IMR-90 (cell line): Measurements from ENCODE around the gene BTBD9. TPM values are rescaled to one million over a fixed set of nuclear protein-coding genes. Genes with fewer than 3 reads are reported as not detected.

Source experiments
- ATAC-seq: fragments of 200-7000 bp; cut with Tn5 transposase; 2 replicates; pipeline ENCODE4 v1.9.1; 2020; ENCODE audit warnings: low read depth, mild to moderate bottlenecking, moderate library complexity
- BruUV-seq: library from RNA; stranded (reverse); fragments of 400-500 nt; replicated peaks from 2 replicates; lab custom pipeline; 2021; lab: Mats Ljungman, UMichigan
- CTCF ChIA-PET: fragments of 300-600 bp; formaldehyde crosslinking; extraction: SDS; loops from one replicate; lab custom pipeline; 2021; ENCODE audit warnings: antibody characterized with exemption; lab: Yijun Ruan, JAX
- POLR2A ChIA-PET: fragments of 300-600 bp; sonication (Branson Sonifier 250); formaldehyde crosslinking; loops from one replicate; lab custom pipeline; 2022; ENCODE audit warnings: antibody characterized with exemption; ENCODE audit not compliant: unreplicated experiment; lab: Charles Lee
- DNase-seq: peaks from one replicate; pipeline ENCODE4 v3.0.0; 2013
- H2AFZ ChIP-seq: replicated peaks from 2 replicates; pipeline ENCODE3; 2013; ENCODE audit warnings: low read length, mild to moderate bottlenecking; ENCODE audit not compliant: poor library complexity
- H2AK5ac ChIP-seq: 2 replicates; pipeline ENCODE4 v1.6.1; 2013; ENCODE audit warnings: low read depth, low read length, inconsistent platforms
- H2AK9ac ChIP-seq: replicated peaks from 2 replicates; pipeline ENCODE3; 2013; ENCODE audit warnings: mild to moderate bottlenecking, low read depth, low read length, moderate library complexity; ENCODE audit not compliant: poor library complexity
- H2BK120ac ChIP-seq: 2 replicates; pipeline ENCODE4 v1.6.1; 2013; ENCODE audit warnings: low read depth, low read length, inconsistent platforms
- H2BK15ac ChIP-seq: 3 replicates; pipeline ENCODE4 v1.6.1; 2013; ENCODE audit warnings: low read depth, low read length, inconsistent platforms
- H2BK20ac ChIP-seq: 2 replicates; pipeline ENCODE4 v1.6.1; 2013; ENCODE audit warnings: low read depth, mild to moderate bottlenecking, inconsistent platforms, low read length, moderate library complexity
- H2BK5ac ChIP-seq: 2 replicates; pipeline ENCODE4 v1.6.1; 2013; ENCODE audit warnings: mild to moderate bottlenecking, low read depth, low read length, inconsistent platforms; ENCODE audit not compliant: poor library complexity, severe bottlenecking
- H3K14ac ChIP-seq: replicated peaks from 2 replicates; pipeline ENCODE4 v1.6.1; 2013; ENCODE audit warnings: low read depth, low read length, inconsistent platforms
- H3K18ac ChIP-seq: 2 replicates; pipeline ENCODE4 v1.6.1; 2013; ENCODE audit warnings: low read depth, low read length, control low read depth
- H3K23ac ChIP-seq: 2 replicates; pipeline ENCODE4 v1.6.1; 2013; ENCODE audit warnings: low read depth, low read length, inconsistent platforms
- H3K27ac ChIP-seq: 2 replicates; pipeline ENCODE4 v1.5.1; 2013; ENCODE audit warnings: mild to moderate bottlenecking, control low read depth, low read length; ENCODE audit not compliant: insufficient read depth
- H3K27me3 ChIP-seq: 2 replicates; pipeline ENCODE4 v1.6.1; 2013; ENCODE audit warnings: low read length; ENCODE audit not compliant: control insufficient read depth, insufficient read depth
- H3K36me3 ChIP-seq: 2 replicates; pipeline ENCODE4 v1.6.1; 2013; ENCODE audit warnings: low read length, mixed read lengths; ENCODE audit not compliant: control insufficient read depth, insufficient read depth
- H3K4ac ChIP-seq: 2 replicates; pipeline ENCODE4 v1.6.1; 2013; ENCODE audit warnings: low read depth, low read length, inconsistent platforms
- H3K4me1 ChIP-seq: 2 replicates; pipeline ENCODE4 v1.6.1; 2013; ENCODE audit warnings: low read length, mixed read lengths; ENCODE audit not compliant: control insufficient read depth, insufficient read depth
- H3K4me2 ChIP-seq: 2 replicates; pipeline ENCODE4 v1.6.1; 2013; ENCODE audit warnings: low read depth, mild to moderate bottlenecking, control low read depth, low read length, moderate library complexity
- H3K4me3 ChIP-seq: 2 replicates; pipeline ENCODE4 v1.5.1; 2013; ENCODE audit warnings: low read depth, mild to moderate bottlenecking, control low read depth, low read length, moderate library complexity; ENCODE audit not compliant: insufficient read depth
- H3K56ac ChIP-seq: 2 replicates; pipeline ENCODE4 v1.6.1; 2013; ENCODE audit warnings: low read length, inconsistent platforms; ENCODE audit not compliant: insufficient read depth; ENCODE audit errors: extremely low read depth
- H3K79me1 ChIP-seq, 2 experiments: 2 replicates each; pipeline ENCODE4 v1.6.1; 2013; ENCODE audit warnings: low read length in 2 of 2, inconsistent platforms in 1 of 2, low read depth in 1 of 2
- H3K9ac ChIP-seq: 2 replicates; pipeline ENCODE4 v1.6.1; 2013; ENCODE audit warnings: low read depth, low read length, control low read depth
- H3K9me1 ChIP-seq: 2 replicates; pipeline ENCODE4 v1.6.1; 2013; ENCODE audit warnings: low read length, inconsistent platforms; ENCODE audit not compliant: insufficient read depth
- H3K9me3 ChIP-seq: 2 replicates; pipeline ENCODE4 v1.6.1; 2013; ENCODE audit warnings: low read length; ENCODE audit not compliant: control insufficient read depth, insufficient read depth
- H4K20me1 ChIP-seq: 2 replicates; pipeline ENCODE4 v1.6.1; 2013; ENCODE audit warnings: low read length, inconsistent platforms; ENCODE audit not compliant: insufficient read depth
- H4K5ac ChIP-seq: 2 replicates; pipeline ENCODE4 v1.6.1; 2013; ENCODE audit warnings: mild to moderate bottlenecking, low read depth, low read length, control low read depth
- H4K8ac ChIP-seq, 2 experiments: 2 replicates each; pipeline ENCODE4 v1.6.1; 2013; ENCODE audit warnings: low read depth in 2 of 2, low read length in 2 of 2, control low read depth in 1 of 2, inconsistent platforms in 1 of 2
- H4K91ac ChIP-seq: 2 replicates; pipeline ENCODE4 v1.6.1; 2013; ENCODE audit warnings: low read depth, low read length, inconsistent platforms; ENCODE audit not compliant: insufficient read depth
- BHLHE40 ChIP-seq: fragments of 150-350 bp; IDR thresholded peaks from 2 replicates; pipeline ENCODE4 v1.6.1; 2016; ENCODE audit warnings: mild to moderate bottlenecking, low read depth, low read length
- ELK1 ChIP-seq: fragments of 150-350 bp; IDR thresholded peaks from 2 replicates; pipeline ENCODE4 v1.6.1; 2016; ENCODE audit warnings: low read depth, mild to moderate bottlenecking, low read length, moderate library complexity, borderline replicate concordance
- FOS ChIP-seq: fragments of 150-350 bp; IDR thresholded peaks from 2 replicates; pipeline ENCODE4 v1.6.1; 2016; ENCODE audit warnings: low read depth, low read length
- MAZ ChIP-seq: IDR thresholded peaks from 2 replicates; pipeline ENCODE4 v1.6.1; 2012; ENCODE audit warnings: low read depth, mild to moderate bottlenecking, low read length, improper control_type of control experiment, moderate library complexity, borderline replicate concordance
- MXI1 ChIP-seq: IDR thresholded peaks from 2 replicates; pipeline ENCODE4 v1.6.1; 2012; ENCODE audit warnings: low read depth, mild to moderate bottlenecking, low read length, moderate library complexity, borderline replicate concordance
- POLR2A ChIP-seq: IDR thresholded peaks from 2 replicates; pipeline ENCODE4 v1.6.1; 2012; ENCODE audit warnings: mild to moderate bottlenecking, low read depth, low read length
- RCOR1 ChIP-seq: IDR thresholded peaks from 2 replicates; pipeline ENCODE4 v1.6.1; 2012; ENCODE audit warnings: mild to moderate bottlenecking, low read length, improper control_type of control experiment; ENCODE audit not compliant: insufficient replicate concordance
- RFX5 ChIP-seq: IDR thresholded peaks from 2 replicates; pipeline ENCODE4 v1.8.0; 2012; ENCODE audit warnings: low read depth, mild to moderate bottlenecking, low read length, moderate library complexity
- SMC3 ChIP-seq: fragments of 150-350 bp; IDR thresholded peaks from 2 replicates; pipeline ENCODE4 v1.6.1; 2016; ENCODE audit warnings: low read depth, mild to moderate bottlenecking, antibody characterized with exemption, low read length, moderate library complexity
- WGBS, 2 experiments: methylation state at CpG; one replicate each; pipeline versions ENCODE4 v1.1.5 to v1.1.7; 2013; ENCODE audit warnings: missing lambda C conversion rate in 2 of 2; ENCODE audit not compliant: insufficient read length in 1 of 2; ENCODE audit errors: extremely low coverage in 2 of 2; 5-methylcytosine and 5-hydroxymethylcytosine counted together
- dilution Hi-C: fragments of 300-500 bp; cut with HindIII; formaldehyde crosslinking; loops from one replicate; pipeline ENCODE4 v1.14.3; 2018; ENCODE audit warnings: low sequenced_read_pairs; ENCODE audit not compliant: unreplicated experiment
- in situ Hi-C: fragments of 300-500 bp; cut with MboI; formaldehyde crosslinking; loops from 3 replicates; pipeline ENCODE4 v1.14.3; 2019; ENCODE audit warnings: low sequenced_read_pairs, inconsistent platforms, mixed read lengths
- intact Hi-C: fragments of 100-400 bp; cut with micrococcal nuclease; formaldehyde crosslinking; loops from 2 replicates; pipeline ENCODE4 v1.10.0; 2022
- polyA plus RNA-seq, 3 experiments: library from polyadenylated mRNA; depleted of rRNA; stranded (reverse); fragments of >200 nt; gene quantifications; 2 replicates each; pipeline ENCODE4 v1.2.3, GENCODE V29; 2012; ENCODE audit warnings: low replicate concordance in 1 of 3
- total RNA-seq: library from RNA; depleted of rRNA; stranded (reverse); fragments of >200 nt; gene quantifications from 2 replicates; pipeline ENCODE4 v1.2.3, GENCODE V29; 2012
- TF ChIP-seq, protein P1 (sequence below): conservative IDR thresholded peaks from 2 replicates; pipeline ENCODE4 v1.5.1; 2012; ENCODE audit warnings: mild to moderate bottlenecking, low read depth, low read length, improper control_type of control experiment

BTBD9 gene
- total and polyA plus RNA-seq, 2 of the 4 experiments (the other 2 are of a cell fraction): 4.1 to 22.0 TPM

DNA sequence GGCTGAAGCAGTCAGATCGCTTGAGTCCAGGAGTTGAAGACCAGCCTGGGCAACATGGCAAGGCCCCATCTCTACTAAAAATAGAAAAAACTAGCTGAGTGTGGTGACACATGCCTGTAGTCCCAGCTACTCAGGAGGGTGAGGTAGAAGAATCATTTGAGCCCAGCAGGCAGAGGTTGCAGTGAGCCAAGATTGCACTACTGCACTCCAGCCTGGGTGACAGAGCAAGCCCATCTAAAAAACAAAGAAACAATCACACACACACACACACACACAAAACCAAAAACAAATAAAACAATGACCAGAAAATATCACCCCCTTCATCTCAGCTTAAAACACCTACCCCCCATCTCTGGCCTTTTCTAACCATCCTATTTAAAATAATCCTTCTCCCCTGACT, 68.0 kb downstream of the BTBD9 start:
- Histone ChIP-seq H4K5ac (no peak overlapping the region), H3K9me3 (no peaks in the 10 kb centered on the region), H3K27ac (no peak overlapping the region), H4K91ac (no peak overlapping the region), H4K8ac (no peak overlapping the region), H3K23ac (no peak overlapping the region), H3K79me1 (no peaks in the 10 kb centered on the region), H2AK9ac (no peak overlapping the region), H3K4me2 (no peak overlapping the region), H3K4me3 (no peak overlapping the region), H2BK120ac (no peak overlapping the region), H3K4me1 (no peaks in the 10 kb centered on the region), H3K56ac (no peak overlapping the region), H4K20me1 (no peaks in the 10 kb centered on the region), H3K27me3 (no peaks in the 10 kb centered on the region), H2BK15ac (no peak overlapping the region), H2AFZ (no peak overlapping the region), H3K9me1 (peaks cover 3% of the 10 kb centered on the region; the same call in 1 of the 2 replicates), H2AK5ac (no peak overlapping the region), H3K4ac (no peak overlapping the region), H2BK20ac (no peak overlapping the region), H3K36me3 (no peaks in the 10 kb centered on the region), H3K18ac (no peak overlapping the region), H3K9ac (no peak overlapping the region), H3K14ac (no peak overlapping the region), H2BK5ac (no peak overlapping the region)
- in situ Hi-C loops: no loop called here
- TF ChIP-seq POLR2A (no peak), FOS (no peak), RCOR1 (no peak), MXI1 (no peak), SMC3 (no peak), RFX5 (no peak), MAZ (no peak), BHLHE40 (no peak), ELK1 (no peak)
- TF ChIP-seq, protein P1, sequence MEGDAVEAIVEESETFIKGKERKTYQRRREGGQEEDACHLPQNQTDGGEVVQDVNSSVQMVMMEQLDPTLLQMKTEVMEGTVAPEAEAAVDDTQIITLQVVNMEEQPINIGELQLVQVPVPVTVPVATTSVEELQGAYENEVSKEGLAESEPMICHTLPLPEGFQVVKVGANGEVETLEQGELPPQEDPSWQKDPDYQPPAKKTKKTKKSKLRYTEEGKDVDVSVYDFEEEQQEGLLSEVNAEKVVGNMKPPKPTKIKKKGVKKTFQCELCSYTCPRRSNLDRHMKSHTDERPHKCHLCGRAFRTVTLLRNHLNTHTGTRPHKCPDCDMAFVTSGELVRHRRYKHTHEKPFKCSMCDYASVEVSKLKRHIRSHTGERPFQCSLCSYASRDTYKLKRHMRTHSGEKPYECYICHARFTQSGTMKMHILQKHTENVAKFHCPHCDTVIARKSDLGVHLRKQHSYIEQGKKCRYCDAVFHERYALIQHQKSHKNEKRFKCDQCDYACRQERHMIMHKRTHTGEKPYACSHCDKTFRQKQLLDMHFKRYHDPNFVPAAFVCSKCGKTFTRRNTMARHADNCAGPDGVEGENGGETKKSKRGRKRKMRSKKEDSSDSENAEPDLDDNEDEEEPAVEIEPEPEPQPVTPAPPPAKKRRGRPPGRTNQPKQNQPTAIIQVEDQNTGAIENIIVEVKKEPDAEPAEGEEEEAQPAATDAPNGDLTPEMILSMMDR: no peak
- CTCF ChIA-PET: interaction anchor here (0.6 kb wide), 1 partner anchor 105 kb away, joined by 3 read pairs; no protein-coding TSS in a partner anchor
- intact Hi-C loops: loop anchor here (5.0 kb wide), 2 partner anchors 101 to 864 kb away; no protein-coding TSS in a partner anchor
- dilution Hi-C loops: no loop called here
- BruUV-seq: no TSS peak
- DNase-seq: no peak
- WGBS, 2 experiments: no CpG with 5 or more reads among the region's 1 CpG
- ATAC-seq: no peak
- POLR2A ChIA-PET: no interaction called here
